Endothelial cell of umbilical vein (primary cell): ENCODE results near the gene RANBP17. TPM values are rescaled to one million over a fixed set of nuclear protein-coding genes. Genes with fewer than 3 reads are reported as not detected.

Experiments used
- BruUV-seq: library from RNA; stranded (reverse); fragments of 400-500 nt; replicated peaks from 2 replicates; lab custom pipeline; 2021; lab: Mats Ljungman, UMichigan
- CTCF ChIA-PET: fragments of 300-600, 350-600 bp; sonication (Branson Sonifier 250); formaldehyde crosslinking; loops from one replicate; lab custom pipeline; 2021; ENCODE audit warnings: antibody characterized with exemption, inconsistent platforms; lab: Charles Lee
- POLR2A ChIA-PET: fragments of 300-600, 350-600 bp; sonication (Branson Sonifier 250); formaldehyde crosslinking; loops from one replicate; lab custom pipeline; 2021; ENCODE audit warnings: antibody characterized with exemption, inconsistent platforms; lab: Charles Lee
- DNase-seq: peaks from one replicate; pipeline ENCODE4 v3.0.0-alpha.2; 2011; ENCODE audit warnings: low read depth, low spot score
- FAIRE-seq: peaks from 2 replicates; lab custom pipeline; 2011; peaks lifted over from hg19 to GRCh38; lab: Jason Lieb, UNC
- H2AFZ ChIP-seq: 2 replicates; pipeline ENCODE4 v1.6.0; 2012; ENCODE audit warnings: low read depth, low read length, control low read depth, inconsistent platforms
- H3K27ac ChIP-seq: 2 replicates; pipeline ENCODE4 v1.5.1; 2011; ENCODE audit warnings: low read depth, mild to moderate bottlenecking, control low read depth, low read length, moderate library complexity; ENCODE audit not compliant: insufficient read depth
- H3K27me3 ChIP-seq, 2 experiments: 2 replicates each; pipeline versions ENCODE4 v1.6.0 to v1.6.1; 2011; ENCODE audit warnings: low read length in 2 of 2, mixed read lengths in 1 of 2; ENCODE audit not compliant: control insufficient read depth in 2 of 2, insufficient read depth in 2 of 2
- H3K36me3 ChIP-seq, 2 experiments: 2 replicates in 1 of 2; 3 replicates in 1 of 2; pipeline ENCODE4 v1.5.1; 2011; ENCODE audit warnings: low read length in 2 of 2, mild to moderate bottlenecking in 1 of 2, moderate library complexity in 1 of 2; ENCODE audit not compliant: control insufficient read depth in 2 of 2, insufficient read depth in 2 of 2; ENCODE audit errors: extremely low read depth in 1 of 2
- H3K4me1 ChIP-seq: 3 replicates; pipeline ENCODE4 v1.5.1; 2011; ENCODE audit warnings: mild to moderate bottlenecking, low read length; ENCODE audit not compliant: control insufficient read depth, insufficient read depth; ENCODE audit errors: extremely low read depth
- H3K4me2 ChIP-seq: 2 replicates; pipeline ENCODE4 v1.6.1; 2011; ENCODE audit warnings: low read length, control low read depth, mixed read lengths; ENCODE audit not compliant: insufficient read depth
- H3K4me3 ChIP-seq, 3 experiments: fragments of 200-600 bp in 1 of 3; sonication (generic), shearing (Covaris generic) in 1 of 3; replicated peaks in 1 of 3; 2 replicates each; pipeline ENCODE4 v1.5.1; 2011 to 2016; ENCODE audit warnings: control low read depth in 3 of 3, low read length in 3 of 3, mild to moderate bottlenecking in 2 of 3, inconsistent platforms in 1 of 3, low read depth in 1 of 3, moderate library complexity in 1 of 3; ENCODE audit not compliant: insufficient read depth in 1 of 3
- H3K79me2 ChIP-seq: 2 replicates; pipeline ENCODE4 v1.6.0; 2012; ENCODE audit warnings: low read length, inconsistent platforms; ENCODE audit not compliant: control insufficient read depth, insufficient read depth
- H3K9ac ChIP-seq: replicated peaks from 2 replicates; pipeline ENCODE3; 2011; ENCODE audit warnings: low read length, control low read depth; ENCODE audit not compliant: insufficient read depth; ENCODE audit errors: extremely low read depth
- H3K9me1 ChIP-seq: replicated peaks from 3 replicates; pipeline ENCODE4 v1.6.0; 2011; ENCODE audit warnings: mild to moderate bottlenecking, low read length; ENCODE audit not compliant: control insufficient read depth, insufficient read depth; ENCODE audit errors: extremely low read depth
- H3K9me3 ChIP-seq: replicated peaks from 2 replicates; pipeline ENCODE4 v1.5.1; 2012; ENCODE audit warnings: low read length, inconsistent platforms; ENCODE audit not compliant: control insufficient read depth, insufficient read depth
- H4K20me1 ChIP-seq: replicated peaks from 2 replicates; pipeline ENCODE3; 2011; ENCODE audit warnings: mild to moderate bottlenecking, low read length; ENCODE audit not compliant: control insufficient read depth, insufficient read depth; ENCODE audit errors: extremely low read depth
- EZH2 ChIP-seq: IDR thresholded peaks from 2 replicates; pipeline ENCODE4 v1.6.1; 2012; ENCODE audit warnings: borderline replicate concordance, low read depth, mild to moderate bottlenecking, moderate library complexity, low read length, inconsistent platforms; ENCODE audit not compliant: severe bottlenecking
- FOS ChIP-seq: IDR thresholded peaks from 2 replicates; pipeline ENCODE4 v1.6.1; 2011; ENCODE audit warnings: mild to moderate bottlenecking, low read length, moderate library complexity, borderline replicate concordance; ENCODE audit not compliant: insufficient read depth
- GATA2 ChIP-seq: IDR thresholded peaks from 2 replicates; pipeline ENCODE4 v1.7.0; 2011; ENCODE audit warnings: low read depth, mild to moderate bottlenecking, moderate library complexity, mixed read lengths, low read length; ENCODE audit not compliant: insufficient read length, insufficient read depth
- MYC ChIP-seq: IDR thresholded peaks from one replicate; pipeline ENCODE4 v1.6.1; 2011; ENCODE audit warnings: mild to moderate bottlenecking, low read depth, low read length
- POLR2A ChIP-seq: IDR thresholded peaks from 2 replicates; pipeline ENCODE4 v1.6.1; 2012; ENCODE audit warnings: low read depth, mild to moderate bottlenecking, control low read depth, low read length
- POLR2AphosphoS5 ChIP-seq: IDR thresholded peaks from 2 replicates; pipeline ENCODE4 v1.6.1; 2012; ENCODE audit warnings: low read depth, mild to moderate bottlenecking, control low read depth, low read length, moderate library complexity; ENCODE audit not compliant: insufficient read depth
- dilution Hi-C: fragments of 300-500 bp; cut with MboI; formaldehyde crosslinking; loops from one replicate; pipeline ENCODE4 v1.15.0; 2019; ENCODE audit warnings: low sequenced_read_pairs; ENCODE audit not compliant: extremely low pct_ligation_motif_present
- intact Hi-C: fragments of 100-400 bp; cut with micrococcal nuclease; formaldehyde crosslinking; loops from one replicate; pipeline ENCODE4 v1.10.0; 2022
- polyA plus RNA-seq, 4 experiments: library from polyadenylated mRNA; depleted of rRNA in 3 of 4; stranded (reverse) in 3 of 4; unstranded in 1 of 4; fragments of >200 nt; gene quantifications; 2 replicates each; pipeline versions ENCODE4 v1.2.1 to v1.2.3, GENCODE V29; 2011 to 2012; ENCODE audit warnings: missing spikeins in 1 of 4
- total RNA-seq: library from RNA; stranded (reverse); gene quantifications from 2 replicates; pipeline ENCODE4 v1.2.3, GENCODE V29; 2021
- TF ChIP-seq, protein P1 (sequence below): IDR thresholded peaks from 2 replicates; pipeline ENCODE4 v1.6.1; 2011; ENCODE audit not compliant: insufficient read depth, insufficient read length
- TF ChIP-seq, protein P2 (sequence below), 2 donors: IDR thresholded peaks; 1 replicate in 1 of 2; 2 replicates in 1 of 2; pipeline ENCODE4 v1.5.1; 2011; ENCODE audit warnings: low read length in 2 of 2, mild to moderate bottlenecking in 2 of 2, moderate library complexity in 2 of 2, control low read depth in 1 of 2, inconsistent platforms in 1 of 2, low read depth in 1 of 2; ENCODE audit not compliant: insufficient read depth in 1 of 2; ENCODE audit errors: extremely low read depth in 1 of 2

RANBP17 gene
- total and polyA plus RNA-seq, 2 donors (not counting 3 experiments of a cell fraction or from before 2014, with no cell fraction given) = 5.6 to 13.6 TPM

DNA sequence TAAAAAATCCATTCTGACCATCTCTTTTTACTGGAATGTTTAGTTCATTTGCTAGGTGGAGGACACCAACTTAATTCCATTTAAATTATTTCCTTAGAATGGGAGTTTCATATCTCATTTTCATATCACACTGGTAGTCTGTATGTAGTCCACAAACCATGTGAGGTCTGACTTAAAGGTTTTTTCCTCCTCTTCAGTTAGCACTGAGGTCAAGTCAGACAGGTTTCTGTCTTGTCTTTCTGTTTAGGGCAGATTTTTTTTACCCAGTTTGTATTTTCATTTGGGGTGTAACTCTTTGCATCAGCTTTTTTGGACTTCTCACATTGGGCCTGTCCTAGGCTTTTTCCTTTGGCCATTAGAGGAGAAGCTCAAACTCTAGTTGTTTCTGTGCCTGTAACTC is 75.3 kb downstream of the RANBP17 start:
- CTCF ChIA-PET = interaction anchor here (1.1 kb wide), 1 partner anchor 20 kb away, joined by 3 read pairs; no protein-coding TSS in a partner anchor
- FAIRE-seq = no peak
- no peak for DNase-seq
- Histone ChIP-seq H3K79me2 (no peaks in the 10 kb centered on the region), H3K4me3 (no peak overlapping the region), H3K36me3 (no peaks in the 10 kb centered on the region), H3K27ac (no peak overlapping the region), H3K4me1 (no peaks in the 10 kb centered on the region), H2AFZ (no peak overlapping the region), H3K4me2 (no peak overlapping the region), H3K9ac (no peak overlapping the region), H3K9me1 (no peaks in the 10 kb centered on the region), H4K20me1 (no peaks in the 10 kb centered on the region), H3K27me3 (no peaks in the 10 kb centered on the region), H3K9me3 (no peaks in the 10 kb centered on the region)
- POLR2A ChIA-PET = no interaction called here
- intact Hi-C loops = no loop called here
- TF ChIP-seq POLR2AphosphoS5 (no peak), EZH2 (no peak), MYC (no peak), GATA2 (no peak), POLR2A (no peak), FOS (no peak)
- TF ChIP-seq, protein P1, sequence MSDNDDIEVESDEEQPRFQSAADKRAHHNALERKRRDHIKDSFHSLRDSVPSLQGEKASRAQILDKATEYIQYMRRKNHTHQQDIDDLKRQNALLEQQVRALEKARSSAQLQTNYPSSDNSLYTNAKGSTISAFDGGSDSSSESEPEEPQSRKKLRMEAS = no peak
- TF ChIP-seq, protein P2, sequence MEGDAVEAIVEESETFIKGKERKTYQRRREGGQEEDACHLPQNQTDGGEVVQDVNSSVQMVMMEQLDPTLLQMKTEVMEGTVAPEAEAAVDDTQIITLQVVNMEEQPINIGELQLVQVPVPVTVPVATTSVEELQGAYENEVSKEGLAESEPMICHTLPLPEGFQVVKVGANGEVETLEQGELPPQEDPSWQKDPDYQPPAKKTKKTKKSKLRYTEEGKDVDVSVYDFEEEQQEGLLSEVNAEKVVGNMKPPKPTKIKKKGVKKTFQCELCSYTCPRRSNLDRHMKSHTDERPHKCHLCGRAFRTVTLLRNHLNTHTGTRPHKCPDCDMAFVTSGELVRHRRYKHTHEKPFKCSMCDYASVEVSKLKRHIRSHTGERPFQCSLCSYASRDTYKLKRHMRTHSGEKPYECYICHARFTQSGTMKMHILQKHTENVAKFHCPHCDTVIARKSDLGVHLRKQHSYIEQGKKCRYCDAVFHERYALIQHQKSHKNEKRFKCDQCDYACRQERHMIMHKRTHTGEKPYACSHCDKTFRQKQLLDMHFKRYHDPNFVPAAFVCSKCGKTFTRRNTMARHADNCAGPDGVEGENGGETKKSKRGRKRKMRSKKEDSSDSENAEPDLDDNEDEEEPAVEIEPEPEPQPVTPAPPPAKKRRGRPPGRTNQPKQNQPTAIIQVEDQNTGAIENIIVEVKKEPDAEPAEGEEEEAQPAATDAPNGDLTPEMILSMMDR (IDR thresholded peaks at IDR 0.05; ENCODE audit: extremely low read depth in 1 of 2, insufficient read depth in 1 of 2, low read depth in 1 of 2, low read length in 2 of 2) = no peak
- no TSS peak for BruUV-seq
- dilution Hi-C loops = no loop called here
